Mesodermal cell (in vitro differentiated cells): ENCODE data around the gene DDX28.
A peak's percentile ranks its signal among the peaks of the same experiment; 100 is the strongest.

Experiments used
- H3K27ac ChIP-seq: 2 replicates; pipeline ENCODE4 v1.7.0; 2013; ENCODE audit warnings: mild to moderate bottlenecking, low read depth, low read length, moderate library complexity; ENCODE audit not compliant: severe bottlenecking
- H3K36me3 ChIP-seq: 2 replicates; pipeline ENCODE4 v1.7.1; 2013; ENCODE audit warnings: mild to moderate bottlenecking, low read length, moderate library complexity; ENCODE audit not compliant: control insufficient read depth, insufficient read depth
- H3K4me1 ChIP-seq: one replicate; pipeline ENCODE4 v1.7.1; 2013; ENCODE audit warnings: mild to moderate bottlenecking, low read length; ENCODE audit not compliant: insufficient read depth, control insufficient read depth, poor library complexity, severe bottlenecking
- H3K4me3 ChIP-seq: 2 replicates; pipeline ENCODE4 v1.7.0; 2013; ENCODE audit warnings: low read length, control low read depth, mild to moderate bottlenecking; ENCODE audit not compliant: insufficient read depth, poor library complexity, severe bottlenecking; ENCODE audit errors: extremely low read depth
- H3K9me3 ChIP-seq: 2 replicates; pipeline ENCODE4 v1.7.1; 2013; ENCODE audit warnings: mild to moderate bottlenecking, low read length, moderate library complexity; ENCODE audit not compliant: control insufficient read depth
- WGBS, 2 experiments: methylation state at CpG; one replicate each; pipeline ENCODE4 v1.1.5; 2013; ENCODE audit warnings: missing lambda C conversion rate in 2 of 2; ENCODE audit not compliant: insufficient coverage in 2 of 2; 5-methylcytosine and 5-hydroxymethylcytosine counted together

The DDX28 gene

GRCh38 chr16:68064791-68065365 is 41.8 kb upstream of the DDX28 start:
- 50% methylated on average over 2 of the region's 2 CpGs; no CpG with 5 or more reads in 1 of the 2 experiments for WGBS, 2 experiments
- H3K4me3 ChIP-seq, result no peak overlapping the region
- H3K36me3 ChIP-seq, result peaks cover 20% of the 10 kb centered on the region
- H3K27ac ChIP-seq, result peak overlapping the region; percentile 69
- H3K9me3 ChIP-seq, result no peaks in the 10 kb centered on the region
- peaks cover 23% of the 10 kb centered on the region for H3K4me1 ChIP-seq

DNA sequence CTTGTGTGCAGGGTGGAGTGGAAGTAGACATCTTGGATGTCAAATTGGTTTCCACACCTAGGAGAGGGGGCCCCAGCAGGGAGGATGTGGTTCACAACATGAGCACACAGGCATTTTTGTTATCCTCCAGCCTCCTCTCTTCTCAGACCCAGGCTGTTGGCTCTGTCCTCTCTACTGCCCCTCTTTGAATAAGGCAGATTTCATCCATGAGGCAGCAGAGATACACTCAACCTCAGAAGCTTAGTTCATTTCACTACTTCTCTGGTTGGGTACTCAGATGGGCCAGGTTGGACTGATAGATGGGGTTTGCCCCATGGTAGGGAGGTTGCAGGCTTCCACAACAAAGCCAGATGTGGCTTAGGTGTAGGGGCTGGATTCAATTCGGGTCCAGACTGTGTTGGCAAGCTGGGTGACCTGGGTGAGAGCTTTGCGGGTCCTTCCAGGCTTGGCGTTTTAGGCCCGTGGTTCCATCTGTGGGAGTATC is 39.9 kb upstream of the DDX28 start:
- Histone ChIP-seq H3K36me3 (peaks cover 32% of the 10 kb centered on the region), H3K9me3 (no peaks in the 10 kb centered on the region), H3K27ac (no peak overlapping the region), H3K4me3 (no peak overlapping the region), H3K4me1 (peaks cover 23% of the 10 kb centered on the region)
- WGBS, 2 experiments, result 92 to 96% methylated on average over 4 of the region's 4 CpGs

GRCh38 chr16:68061396-68061795 is 38.4 kb upstream of the DDX28 start:
- peaks cover 28% of the 10 kb centered on the region for H3K36me3 ChIP-seq
- H3K9me3 ChIP-seq, result no peaks in the 10 kb centered on the region
- H3K4me1 ChIP-seq, result peaks cover 23% of the 10 kb centered on the region
- H3K4me3 ChIP-seq, result no peak overlapping the region
- no peak overlapping the region for H3K27ac ChIP-seq
- WGBS, 2 experiments, result 92 to 100% methylated on average over 2 of the region's 3 CpGs

GRCh38 chr16:68059804-68060203 is 36.8 kb upstream of the DDX28 start:
- no peak overlapping the region for H3K27ac ChIP-seq
- H3K4me3 ChIP-seq, result no peak overlapping the region
- H3K9me3 ChIP-seq, result no peaks in the 10 kb centered on the region
- H3K4me1 ChIP-seq, result peaks cover 10% of the 10 kb centered on the region
- peaks cover 30% of the 10 kb centered on the region for H3K36me3 ChIP-seq

DNA sequence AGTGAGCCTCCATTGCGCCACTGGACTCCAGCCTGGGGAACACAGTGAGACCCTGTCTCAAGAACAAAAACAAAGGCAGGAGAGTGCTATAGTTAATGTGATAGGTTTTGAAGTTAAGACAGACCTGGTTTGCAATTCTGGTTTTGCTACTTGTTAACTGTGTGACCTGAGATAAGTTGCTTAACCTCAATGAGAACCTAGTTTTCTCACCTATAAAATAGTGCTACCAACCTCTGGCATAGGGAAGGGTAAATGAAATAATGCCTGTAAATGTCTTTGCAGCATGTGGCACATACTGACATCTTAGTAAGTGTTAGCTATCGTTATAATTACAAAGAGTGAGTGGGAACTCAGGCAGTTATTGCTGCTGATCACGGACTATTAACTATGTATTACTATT is 32.4 kb upstream of the DDX28 start:
- H3K36me3 ChIP-seq, result peaks cover 37% of the 10 kb centered on the region
- WGBS, 2 experiments, result 100% methylated on average over 1 to 2 of the region's 3 CpGs
- H3K27ac ChIP-seq, result no peak overlapping the region
- no peaks in the 10 kb centered on the region for H3K4me1 ChIP-seq
- H3K9me3 ChIP-seq, result no peaks in the 10 kb centered on the region
- no peak overlapping the region for H3K4me3 ChIP-seq

GRCh38 chr16:68049449-68049848 is 26.4 kb upstream of the DDX28 start:
- no peaks in the 10 kb centered on the region for H3K4me1 ChIP-seq
- H3K36me3 ChIP-seq, result peaks cover 36% of the 10 kb centered on the region
- no peak overlapping the region for H3K4me3 ChIP-seq
- no peak overlapping the region for H3K27ac ChIP-seq
- H3K9me3 ChIP-seq, result no peaks in the 10 kb centered on the region
- WGBS, 2 experiments, result 96 to 100% methylated on average over 2 of the region's 2 CpGs

DNA sequence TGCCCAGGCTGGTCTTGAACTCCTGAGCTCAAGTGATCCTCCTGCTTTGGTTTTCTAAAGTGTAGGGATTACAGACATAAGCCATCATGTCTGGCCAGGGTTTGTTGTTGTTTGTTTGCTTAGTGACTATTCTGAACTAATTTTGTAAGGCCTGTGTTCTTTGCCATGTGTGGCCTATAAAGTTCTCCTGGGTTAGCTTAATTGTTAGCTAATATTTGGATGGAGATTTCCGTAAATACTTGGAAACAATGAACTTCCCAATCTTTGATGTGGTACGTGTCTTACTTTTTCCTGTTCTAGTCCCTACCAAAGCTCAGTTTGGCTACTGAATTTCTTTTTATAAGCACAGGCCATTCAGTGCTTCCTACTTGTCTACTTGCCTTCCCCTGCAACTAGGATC is 25.0 kb upstream of the DDX28 start:
- Histone ChIP-seq H3K27ac (no peak overlapping the region), H3K9me3 (no peaks in the 10 kb centered on the region), H3K4me1 (no peaks in the 10 kb centered on the region), H3K36me3 (peaks cover 30% of the 10 kb centered on the region), H3K4me3 (no peak overlapping the region)
- WGBS, 2 experiments, result 100% methylated on average over 1 to 2 of the region's 2 CpGs

DNA sequence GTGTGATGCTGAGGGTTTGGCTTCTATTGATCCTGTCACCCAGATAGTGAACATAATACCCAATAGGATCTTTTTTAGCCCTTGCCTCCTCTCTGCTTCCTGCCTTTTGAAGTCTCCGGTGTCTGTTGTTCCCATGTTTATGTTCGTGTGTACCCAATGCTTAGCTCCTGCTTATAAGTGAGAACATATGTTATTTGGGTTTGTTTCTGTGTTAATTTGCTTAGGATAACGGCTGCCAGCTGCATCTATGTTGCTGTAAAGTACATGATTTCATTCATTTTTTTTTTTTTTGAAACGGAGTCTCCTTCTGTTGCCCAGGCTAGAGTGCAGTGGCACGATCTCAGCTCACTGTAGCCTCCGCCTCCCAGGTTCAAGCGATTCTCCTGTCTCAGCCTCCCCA is 23.1 kb upstream of the DDX28 start:
- no peak overlapping the region for H3K27ac ChIP-seq
- no peaks in the 10 kb centered on the region for H3K4me1 ChIP-seq
- no peak overlapping the region for H3K4me3 ChIP-seq
- H3K9me3 ChIP-seq, result no peaks in the 10 kb centered on the region
- 88 to 94% methylated on average over 4 to 5 of the region's 7 CpGs for WGBS, 2 experiments
- H3K36me3 ChIP-seq, result peaks cover 25% of the 10 kb centered on the region

DNA sequence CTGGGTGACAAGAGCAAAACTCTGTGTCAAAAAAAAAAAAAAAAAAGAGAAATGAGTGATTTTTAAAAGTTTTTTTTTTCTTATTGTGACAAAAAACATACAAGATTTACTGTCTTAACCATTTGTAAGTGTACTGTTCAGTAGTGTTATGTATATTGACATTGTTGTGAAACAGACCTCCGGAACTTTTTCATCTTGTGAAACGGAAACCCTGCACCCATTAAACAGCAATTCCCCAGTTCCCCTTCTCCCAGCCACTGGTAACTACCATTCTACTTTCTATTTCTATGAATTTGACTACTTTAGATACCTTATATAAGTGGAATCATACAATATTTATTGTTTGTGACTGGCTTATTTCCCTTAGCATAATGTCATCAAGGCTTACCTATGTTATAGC is 18.8 kb upstream of the DDX28 start:
- Histone ChIP-seq H3K9me3 (no peaks in the 10 kb centered on the region), H3K27ac (no peak overlapping the region), H3K4me1 (no peaks in the 10 kb centered on the region), H3K4me3 (no peak overlapping the region), H3K36me3 (peaks cover 30% of the 10 kb centered on the region)
- WGBS, 2 experiments, result no CpG with 5 or more reads among the region's 2 CpGs

GRCh38 chr16:68040506-68041288 is 17.7 kb upstream of the DDX28 start:
- H3K9me3 ChIP-seq, result no peaks in the 10 kb centered on the region
- peaks cover 26% of the 10 kb centered on the region for H3K36me3 ChIP-seq
- WGBS, 2 experiments, result 98 to 100% methylated on average over 1 to 7 of the region's 14 CpGs
- H3K27ac ChIP-seq, result no peak overlapping the region
- H3K4me3 ChIP-seq, result no peak overlapping the region
- no peaks in the 10 kb centered on the region for H3K4me1 ChIP-seq
